H9 (cell line): Measurements from ENCODE around the gene TMEM120B. TPM values are rescaled to one million over a fixed set of nuclear protein-coding genes. Genes with fewer than 3 reads are reported as not detected.

Source experiments
- DNase-seq: peaks from one replicate; pipeline ENCODE4 v3.0.0-alpha.2; 2017
- H2AFZ ChIP-seq: one replicate; pipeline ENCODE4 v1.6.1; 2013; ENCODE audit warnings: mild to moderate bottlenecking, low read length, control low read depth, moderate library complexity
- H2AK5ac ChIP-seq: 2 replicates; pipeline ENCODE4 v1.6.1; 2013; ENCODE audit warnings: low read length, control low read depth, mixed read lengths; ENCODE audit not compliant: insufficient read length
- H2BK120ac ChIP-seq: one replicate; pipeline ENCODE4 v1.6.1; 2013; ENCODE audit warnings: low read depth, mild to moderate bottlenecking, low read length, control low read depth, inconsistent platforms; ENCODE audit not compliant: poor library complexity, severe bottlenecking
- H2BK12ac ChIP-seq: 2 replicates; pipeline ENCODE4 v1.6.1; 2013; ENCODE audit warnings: low read length, control low read depth, mixed read lengths, low read depth; ENCODE audit not compliant: insufficient read length
- H2BK15ac ChIP-seq: 2 replicates; pipeline ENCODE4 v1.6.1; 2013; ENCODE audit warnings: low read depth, low read length, control low read depth
- H2BK20ac ChIP-seq: one replicate; pipeline ENCODE4 v1.6.1; 2013; ENCODE audit warnings: low read depth, mild to moderate bottlenecking, low read length, control low read depth, inconsistent platforms; ENCODE audit not compliant: poor library complexity, severe bottlenecking
- H2BK5ac ChIP-seq: 2 replicates; pipeline ENCODE4 v1.6.1; 2013; ENCODE audit warnings: low read length, control low read depth, mixed read lengths; ENCODE audit not compliant: insufficient read length
- H3K14ac ChIP-seq: 2 replicates; pipeline ENCODE4 v1.6.1; 2013; ENCODE audit warnings: low read length, control low read depth; ENCODE audit not compliant: insufficient read depth
- H3K18ac ChIP-seq: 2 replicates; pipeline ENCODE4 v1.6.1; 2013; ENCODE audit warnings: low read depth, mild to moderate bottlenecking, mixed read lengths, low read length, control low read depth; ENCODE audit not compliant: insufficient read length
- H3K23ac ChIP-seq: 2 replicates; pipeline ENCODE4 v1.6.1; 2013; ENCODE audit warnings: low read length, control low read depth, mixed read lengths, low read depth; ENCODE audit not compliant: insufficient read length
- H3K23me2 ChIP-seq: 2 replicates; pipeline ENCODE4 v1.6.1; 2013; ENCODE audit warnings: low read depth, mild to moderate bottlenecking, mixed read lengths, low read length, control low read depth; ENCODE audit not compliant: insufficient read length, poor library complexity, severe bottlenecking
- H3K27ac ChIP-seq: 2 replicates; pipeline ENCODE4 v1.5.1; 2013; ENCODE audit warnings: low read length, control low read depth, mixed read lengths, low read depth; ENCODE audit not compliant: insufficient read length
- H3K27me3 ChIP-seq: 2 replicates; pipeline ENCODE4 v1.6.1; 2013; ENCODE audit warnings: low read length, control low read depth, inconsistent platforms; ENCODE audit not compliant: insufficient read depth
- H3K4ac ChIP-seq: 2 replicates; pipeline ENCODE4 v1.6.1; 2013; ENCODE audit warnings: low read depth, mild to moderate bottlenecking, control low read depth, inconsistent platforms, low read length, moderate library complexity
- H3K4me1 ChIP-seq: 2 replicates; pipeline ENCODE4 v1.6.1; 2013; ENCODE audit warnings: low read length, control low read depth, inconsistent platforms; ENCODE audit not compliant: insufficient read depth
- H3K4me2 ChIP-seq: 2 replicates; pipeline ENCODE4 v1.6.1; 2013; ENCODE audit warnings: low read length, control low read depth, mixed read lengths; ENCODE audit not compliant: insufficient read length, insufficient read depth
- H3K56ac ChIP-seq: 2 replicates; pipeline ENCODE4 v1.6.1; 2013; ENCODE audit warnings: low read depth, mild to moderate bottlenecking, mixed read lengths, low read length, control low read depth; ENCODE audit not compliant: insufficient read length
- H3K79me1 ChIP-seq: 2 replicates; pipeline ENCODE4 v1.6.1; 2013; ENCODE audit warnings: low read depth, mild to moderate bottlenecking, moderate library complexity, low read length, control low read depth, inconsistent platforms; ENCODE audit not compliant: insufficient read depth, poor library complexity, severe bottlenecking
- H3K79me2 ChIP-seq: 2 replicates; pipeline ENCODE4 v1.6.1; 2013; ENCODE audit warnings: low read length, control low read depth, inconsistent platforms; ENCODE audit not compliant: insufficient read depth
- H3K9ac ChIP-seq: 2 replicates; pipeline ENCODE4 v1.6.1; 2013; ENCODE audit warnings: low read length, control low read depth, mixed read lengths; ENCODE audit not compliant: insufficient read length; ENCODE audit errors: extremely low read depth
- H3K9me3 ChIP-seq: one replicate; pipeline ENCODE4 v1.6.1; 2013; ENCODE audit warnings: low read depth, low read length, inconsistent platforms; ENCODE audit not compliant: control insufficient read depth
- H3T11ph ChIP-seq: one replicate; pipeline ENCODE4 v1.6.1; 2013; ENCODE audit warnings: mild to moderate bottlenecking, low read length, control low read depth, inconsistent platforms
- H4K20me1 ChIP-seq: one replicate; pipeline ENCODE4 v1.6.1; 2013; ENCODE audit not compliant: control insufficient read depth, insufficient read length, insufficient read depth
- H4K5ac ChIP-seq: 2 replicates; pipeline ENCODE4 v1.6.1; 2013; ENCODE audit warnings: low read depth, mild to moderate bottlenecking, mixed read lengths, low read length, control low read depth; ENCODE audit not compliant: insufficient read length
- H4K8ac ChIP-seq: replicated peaks from 2 replicates; pipeline ENCODE4 v1.6.1; 2013; ENCODE audit warnings: low read length, control low read depth, mixed read lengths, low read depth; ENCODE audit not compliant: insufficient read length
- H4K91ac ChIP-seq: 2 replicates; pipeline ENCODE4 v1.6.1; 2013; ENCODE audit warnings: low read depth, mild to moderate bottlenecking, moderate library complexity, mixed read lengths, low read length, control low read depth; ENCODE audit not compliant: insufficient read length
- H3K27ac Mint-ChIP-seq, 3 experiments: 2 replicates in 2 of 3; 3 replicates in 1 of 3; pipeline ENCODE4 v1.8.0; 2020 to 2021; ENCODE audit warnings: mixed read lengths in 3 of 3, mild to moderate bottlenecking in 1 of 3, moderate library complexity in 1 of 3
- H3K27me3 Mint-ChIP-seq: 2 replicates; pipeline ENCODE4 v1.8.0; 2021; ENCODE audit warnings: low read depth, mild to moderate bottlenecking, moderate library complexity, mixed read lengths
- H3K36me3 Mint-ChIP-seq, 3 experiments: 2 replicates in 2 of 3; 3 replicates in 1 of 3; pipeline ENCODE4 v1.8.0; 2020 to 2021; ENCODE audit warnings: low read depth in 3 of 3, mixed read lengths in 3 of 3; ENCODE audit not compliant: insufficient read depth in 1 of 3
- H3K4me1 Mint-ChIP-seq, 2 experiments: 2 replicates each; pipeline ENCODE4 v1.8.0; 2020; ENCODE audit warnings: mixed read lengths in 2 of 2
- H3K4me3 Mint-ChIP-seq, 2 experiments: 2 replicates in 1 of 2; 3 replicates in 1 of 2; pipeline ENCODE4 v1.8.0; 2020 to 2021; ENCODE audit warnings: mild to moderate bottlenecking in 2 of 2, mixed read lengths in 2 of 2, moderate library complexity in 1 of 2
- H3K9me3 Mint-ChIP-seq, 2 experiments: 2 replicates in 1 of 2; 3 replicates in 1 of 2; pipeline ENCODE4 v1.8.0; 2020; ENCODE audit warnings: mild to moderate bottlenecking in 2 of 2, mixed read lengths in 2 of 2, moderate library complexity in 1 of 2
- WGBS: extraction: QIAGEN DNeasy Blood & Tissue Kit; methylation state at CpG from one replicate; pipeline ENCODE4 v1.1.7; 2013; ENCODE audit warnings: missing lambda C conversion rate, low lambda C conversion rate, mixed read lengths; ENCODE audit not compliant: insufficient read length; ENCODE audit errors: extremely low coverage; 5-methylcytosine and 5-hydroxymethylcytosine counted together
- total RNA-seq: library from RNA; stranded (reverse); gene quantifications from 2 replicates; pipeline ENCODE4 v1.2.1, GENCODE V29; 2021
- TF ChIP-seq, protein P1 (sequence below): fragments of 200-600 bp; sonication (generic); conservative IDR thresholded peaks from 3 replicates; pipeline ENCODE4 v1.8.0; 2021; ENCODE audit warnings: antibody characterized with exemption, mild to moderate bottlenecking

TMEM120B gene
- total RNA-seq, 1 experiment from 2014 or later: 25.8 TPM

DNA sequence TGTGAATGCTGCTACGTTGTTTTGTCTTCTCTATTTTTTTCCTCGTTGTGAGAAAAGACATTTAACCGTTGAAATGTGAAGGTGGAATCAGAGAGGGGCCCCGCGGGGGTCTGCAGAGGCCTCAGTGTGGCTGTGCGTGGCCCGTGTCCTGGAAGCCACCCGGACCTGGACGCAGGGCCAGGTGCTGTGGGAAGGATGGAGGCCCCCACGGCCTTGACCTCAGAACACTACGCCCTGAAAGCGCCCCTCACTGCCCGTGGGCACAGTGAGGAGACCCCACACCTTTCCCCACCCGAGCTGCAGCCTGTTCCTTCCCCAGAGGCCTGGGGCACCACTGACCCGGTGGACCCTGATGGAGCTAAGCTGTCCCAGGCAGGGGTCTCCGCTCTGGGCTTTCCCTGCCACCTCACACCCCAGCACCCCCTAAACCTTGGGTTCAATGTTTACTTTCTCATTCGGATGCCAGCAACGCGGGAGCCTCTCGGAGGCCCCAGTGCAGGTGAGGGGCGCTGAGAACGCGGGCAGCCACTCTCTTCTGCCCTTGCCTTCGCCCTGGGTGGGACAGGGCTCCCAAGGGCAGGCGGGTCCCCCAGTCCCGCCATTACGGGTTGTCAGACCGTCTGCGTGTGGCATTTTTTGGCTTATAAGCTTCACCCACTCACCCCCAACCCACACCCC, 118.2 kb downstream of the TMEM120B start:
- Histone ChIP-seq H4K91ac (no peak overlapping the region), H3K4me1 (no peaks in the 10 kb centered on the region), H2AK5ac (no peak overlapping the region), H2BK12ac (no peak overlapping the region), H2AFZ (no peak overlapping the region), H2BK5ac (no peak overlapping the region), H4K5ac (no peak overlapping the region), H3K4ac (no peak overlapping the region), H3K14ac (no peak overlapping the region), H2BK20ac (no peak overlapping the region), H3K9me3 (no peaks in the 10 kb centered on the region), H3K9ac (no peak overlapping the region), H3T11ph (no peak overlapping the region), H3K79me2 (no peaks in the 10 kb centered on the region), H3K27ac (no peak overlapping the region), H3K18ac (no peak overlapping the region), H3K79me1 (no peaks in the 10 kb centered on the region), H3K4me2 (no peak overlapping the region), H3K23ac (no peak overlapping the region), H4K8ac (no peak overlapping the region), H3K23me2 (no peaks in the 10 kb centered on the region), H2BK15ac (no peak overlapping the region), H2BK120ac (no peak overlapping the region), H3K56ac (no peak overlapping the region), H4K20me1 (no peaks in the 10 kb centered on the region), H3K27me3 (no peaks in the 10 kb centered on the region)
- TF ChIP-seq, protein P1, sequence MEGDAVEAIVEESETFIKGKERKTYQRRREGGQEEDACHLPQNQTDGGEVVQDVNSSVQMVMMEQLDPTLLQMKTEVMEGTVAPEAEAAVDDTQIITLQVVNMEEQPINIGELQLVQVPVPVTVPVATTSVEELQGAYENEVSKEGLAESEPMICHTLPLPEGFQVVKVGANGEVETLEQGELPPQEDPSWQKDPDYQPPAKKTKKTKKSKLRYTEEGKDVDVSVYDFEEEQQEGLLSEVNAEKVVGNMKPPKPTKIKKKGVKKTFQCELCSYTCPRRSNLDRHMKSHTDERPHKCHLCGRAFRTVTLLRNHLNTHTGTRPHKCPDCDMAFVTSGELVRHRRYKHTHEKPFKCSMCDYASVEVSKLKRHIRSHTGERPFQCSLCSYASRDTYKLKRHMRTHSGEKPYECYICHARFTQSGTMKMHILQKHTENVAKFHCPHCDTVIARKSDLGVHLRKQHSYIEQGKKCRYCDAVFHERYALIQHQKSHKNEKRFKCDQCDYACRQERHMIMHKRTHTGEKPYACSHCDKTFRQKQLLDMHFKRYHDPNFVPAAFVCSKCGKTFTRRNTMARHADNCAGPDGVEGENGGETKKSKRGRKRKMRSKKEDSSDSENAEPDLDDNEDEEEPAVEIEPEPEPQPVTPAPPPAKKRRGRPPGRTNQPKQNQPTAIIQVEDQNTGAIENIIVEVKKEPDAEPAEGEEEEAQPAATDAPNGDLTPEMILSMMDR: no peak
- Mint-ChIP-seq H3K4me1 (peaks cover 0 to 8% of the 10 kb centered on the region in 2 experiments; a peak in 1 of 4 replicates), H3K27me3 (no peaks in the 10 kb centered on the region), H3K36me3 (peaks cover 24 to 61% (median 58%) of the 10 kb centered on the region in 3 experiments; a peak in 6 of 7 replicates), H3K9me3 (no peaks in the 10 kb centered on the region; a peak in 1 of 5 replicates), H3K4me3 (no peak overlapping the region), H3K27ac (peak overlapping the region in 1 of 3 experiments; percentile 90; a peak in 2 of 7 replicates)
- DNase-seq: peak; percentile 20
- no CpG with 5 or more reads among the region's 29 CpGs for WGBS

Other genes with a start within 250 kb of the TMEM120B start
- gene KDM2B, start 131.7 kb upstream of the TMEM120B start, total RNA-seq: 137 and 143 TPM in 2 replicates
- gene ORAI1, start 86.2 kb upstream of the TMEM120B start, total RNA-seq: 24.7 and 26.3 TPM in 2 replicates
- 0.24 and 0.37 TPM in 2 replicates for gene MORN3, start 43.1 kb upstream of the TMEM120B start, total RNA-seq
- 29.1 and 29.3 TPM in 2 replicates for gene RHOF, start 80.9 kb downstream of the TMEM120B start, total RNA-seq
- 38.2 and 40.4 TPM in 2 replicates for gene SETD1B, start 91.3 kb downstream of the TMEM120B start, total RNA-seq
- gene HPD, start 146.1 kb downstream of the TMEM120B start, total RNA-seq: 0.22 TPM in 1 of 2 replicates, not detected in the other
- gene PSMD9, start 176.0 kb downstream of the TMEM120B start, total RNA-seq: 39.9 and 41.2 TPM in 2 replicates
- gene CFAP251, start 205.8 kb downstream of the TMEM120B start, total RNA-seq: 0.81 and 0.97 TPM in 2 replicates